Ovary (tissue), 3 donors: ENCODE data around the gene DCLRE1C.
"Not testable (repeated sequence)": the region's sequence is repeated elsewhere in the genome, so short reads cannot be mapped to it uniquely, and the experiment has no call there.

Source experiments
- CTCF ChIP-seq, 3 donors: fragments of 450-650 bp in 2 of 3; fragments of 200-600 bp in 1 of 3; IDR thresholded peaks; one replicate each; pipeline versions ENCODE4 v1.5.1 to v1.8.0; 2016 to 2022; ENCODE audit warnings: antibody characterized with exemption in 3 of 3, mild to moderate bottlenecking in 1 of 3
- POLR2A ChIP-seq: fragments of 450-650 bp; IDR thresholded peaks from one replicate; pipeline ENCODE4 v1.6.1; 2017; ENCODE audit warnings: antibody characterized with exemption, mild to moderate bottlenecking, moderate library complexity
- donor health status: DM: no; HTN: no; CAD: no.

GRCh38 chr10:14864871-14865270, 89.0 kb downstream of the DCLRE1C start:
- not testable (repeated sequence) for TF ChIP-seq POLR2A; CTCF (IDR thresholded peaks at IDR 0.05)
